Measurements from ENCODE around the gene SDK1. TPM values are rescaled to one million over a fixed set of nuclear protein-coding genes. Genes with fewer than 3 reads are reported as not detected.

The SDK1 gene
- total and polyA plus RNA-seq, 2 donors (not counting 3 experiments of a cell fraction or from before 2014, with no cell fraction given), result 1.6 to 3.9 TPM

DNA sequence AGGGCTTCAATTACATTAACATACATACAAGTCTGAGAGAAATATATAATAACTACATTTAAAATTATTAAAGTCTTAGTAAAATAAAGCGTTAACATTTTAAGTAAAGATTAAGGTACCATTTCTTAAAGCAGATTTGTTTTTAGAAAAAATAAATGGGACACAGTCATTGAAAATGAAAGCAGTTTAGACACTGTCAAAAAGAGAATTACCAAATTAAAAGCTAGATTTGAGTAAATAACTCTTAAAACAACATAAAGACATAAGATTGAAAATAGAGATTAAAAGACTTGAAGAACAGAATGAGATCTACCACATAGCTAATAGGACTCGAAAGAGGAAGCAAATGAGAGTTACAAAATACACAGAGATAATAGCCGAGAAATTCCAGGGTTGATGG is 818.8 kb downstream of the SDK1 start:
- CTCF ChIA-PET, result interaction anchor here (0.5 kb wide), 1 partner anchor 457 kb away, joined by 3 read pairs; no protein-coding TSS in a partner anchor
- POLR2A ChIA-PET, result no interaction called here
- Histone ChIP-seq H3K4me2 (ENCODE audit: insufficient read depth, low read length) (no peak overlapping the region), H3K4me3 (replicated peaks in 1 of 3; ENCODE audit: insufficient read depth in 1 of 3, low read depth in 1 of 3, low read length in 3 of 3) (no peak overlapping the region), H2AFZ (ENCODE audit: low read depth, low read length) (no peak overlapping the region), H4K20me1 (replicated peaks; ENCODE audit: control insufficient read depth, extremely low read depth, insufficient read depth, low read length) (no peaks in the 10 kb centered on the region), H3K9me3 (replicated peaks; ENCODE audit: control insufficient read depth, insufficient read depth, low read length) (no peaks in the 10 kb centered on the region), H3K27ac (ENCODE audit: insufficient read depth, low read depth, low read length) (no peak overlapping the region), H3K9ac (replicated peaks; ENCODE audit: extremely low read depth, insufficient read depth, low read length) (no peak overlapping the region), H3K9me1 (replicated peaks; ENCODE audit: control insufficient read depth, extremely low read depth, insufficient read depth, low read length) (no peaks in the 10 kb centered on the region), H3K79me2 (ENCODE audit: control insufficient read depth, insufficient read depth, low read length) (no peaks in the 10 kb centered on the region), H3K4me1 (ENCODE audit: control insufficient read depth, extremely low read depth, insufficient read depth, low read length) (no peaks in the 10 kb centered on the region), H3K27me3 (ENCODE audit: control insufficient read depth in 2 of 2, insufficient read depth in 2 of 2, low read length in 2 of 2) (no peaks in the 10 kb centered on the region), H3K36me3 (ENCODE audit: control insufficient read depth in 2 of 2, extremely low read depth in 1 of 2, insufficient read depth in 2 of 2, low read length in 2 of 2) (no peaks in the 10 kb centered on the region)
- intact Hi-C loops (cut with micrococcal nuclease) (no loop called here), dilution Hi-C loops (cut with MboI; ENCODE audit: extremely low pct_ligation_motif_present, low sequenced_read_pairs) (no loop called here)
- BruUV-seq (replicated peaks), result no TSS peak
- DNase-seq (ENCODE audit: low read depth, low spot score) (no peak), FAIRE-seq (no peak)
- TF ChIP-seq JUN (IDR thresholded peaks at IDR 0.05; ENCODE audit: borderline replicate concordance, insufficient read depth, insufficient read length, low read depth) (no peak), POLR2AphosphoS5 (IDR thresholded peaks at IDR 0.05; ENCODE audit: insufficient read depth, low read depth, low read length) (no peak), GATA2 (IDR thresholded peaks at IDR 0.05; ENCODE audit: insufficient read depth, insufficient read length, low read depth, low read length) (no peak), FOS (IDR thresholded peaks at IDR 0.05; ENCODE audit: borderline replicate concordance, insufficient read depth, low read length) (no peak), EZH2 (IDR thresholded peaks at IDR 0.05; ENCODE audit: borderline replicate concordance, low read depth, low read length, severe bottlenecking) (no peak), POLR2A (IDR thresholded peaks at IDR 0.05; ENCODE audit: low read depth, low read length) (no peak), MYC (IDR thresholded peaks at IDR 0.05; ENCODE audit: low read depth, low read length) (no peak)
- TF ChIP-seq, protein P1, sequence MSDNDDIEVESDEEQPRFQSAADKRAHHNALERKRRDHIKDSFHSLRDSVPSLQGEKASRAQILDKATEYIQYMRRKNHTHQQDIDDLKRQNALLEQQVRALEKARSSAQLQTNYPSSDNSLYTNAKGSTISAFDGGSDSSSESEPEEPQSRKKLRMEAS (IDR thresholded peaks at IDR 0.05; ENCODE audit: insufficient read depth, insufficient read length), result no peak
- TF ChIP-seq, protein P2, sequence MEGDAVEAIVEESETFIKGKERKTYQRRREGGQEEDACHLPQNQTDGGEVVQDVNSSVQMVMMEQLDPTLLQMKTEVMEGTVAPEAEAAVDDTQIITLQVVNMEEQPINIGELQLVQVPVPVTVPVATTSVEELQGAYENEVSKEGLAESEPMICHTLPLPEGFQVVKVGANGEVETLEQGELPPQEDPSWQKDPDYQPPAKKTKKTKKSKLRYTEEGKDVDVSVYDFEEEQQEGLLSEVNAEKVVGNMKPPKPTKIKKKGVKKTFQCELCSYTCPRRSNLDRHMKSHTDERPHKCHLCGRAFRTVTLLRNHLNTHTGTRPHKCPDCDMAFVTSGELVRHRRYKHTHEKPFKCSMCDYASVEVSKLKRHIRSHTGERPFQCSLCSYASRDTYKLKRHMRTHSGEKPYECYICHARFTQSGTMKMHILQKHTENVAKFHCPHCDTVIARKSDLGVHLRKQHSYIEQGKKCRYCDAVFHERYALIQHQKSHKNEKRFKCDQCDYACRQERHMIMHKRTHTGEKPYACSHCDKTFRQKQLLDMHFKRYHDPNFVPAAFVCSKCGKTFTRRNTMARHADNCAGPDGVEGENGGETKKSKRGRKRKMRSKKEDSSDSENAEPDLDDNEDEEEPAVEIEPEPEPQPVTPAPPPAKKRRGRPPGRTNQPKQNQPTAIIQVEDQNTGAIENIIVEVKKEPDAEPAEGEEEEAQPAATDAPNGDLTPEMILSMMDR (IDR thresholded peaks at IDR 0.05; ENCODE audit: extremely low read depth in 1 of 2, insufficient read depth in 1 of 2, low read depth in 1 of 2, low read length in 2 of 2), result no peak

Measured in endothelial cell of umbilical vein (primary cell).